C4-2B (cell line): ENCODE measurements around the gene DNAJC21.

Experiments used
- H3K27ac ChIP-seq: fragments of 450-650 bp; 2 replicates; pipeline ENCODE4 v1.5.1; 2017
- CTCF ChIP-seq: fragments of 450-650 bp; conservative IDR thresholded peaks from 2 replicates; pipeline ENCODE4 v1.5.1; 2017; ENCODE audit warnings: mild to moderate bottlenecking
- ZFX ChIP-seq: fragments of 450-650 bp; IDR thresholded peaks from 2 replicates; pipeline ENCODE4 v1.6.1; 2017

Gene DNAJC21

DNA sequence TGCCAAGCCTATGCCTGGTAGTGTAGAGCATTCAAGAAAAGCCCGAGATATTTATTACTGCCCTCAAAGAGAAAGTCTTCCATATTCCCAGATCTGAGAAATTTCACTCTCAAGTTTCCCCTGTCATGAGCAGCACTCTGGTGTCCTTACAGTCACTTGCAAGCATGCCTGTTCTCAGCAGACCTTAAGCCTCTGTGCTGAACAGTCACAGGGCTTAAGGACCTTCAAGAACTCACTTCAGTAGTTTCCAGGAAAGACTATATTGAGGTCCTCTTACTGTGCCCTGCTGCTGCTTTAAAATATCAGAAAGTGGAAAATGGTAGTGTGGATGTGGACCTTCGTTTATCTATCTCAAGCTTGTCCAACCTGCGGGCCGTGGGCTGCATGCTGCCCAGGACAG is 53.5 kb downstream of the DNAJC21 start:
- no peak overlapping the region for H3K27ac ChIP-seq
- TF ChIP-seq CTCF (no peak), ZFX (no peak)

DNA sequence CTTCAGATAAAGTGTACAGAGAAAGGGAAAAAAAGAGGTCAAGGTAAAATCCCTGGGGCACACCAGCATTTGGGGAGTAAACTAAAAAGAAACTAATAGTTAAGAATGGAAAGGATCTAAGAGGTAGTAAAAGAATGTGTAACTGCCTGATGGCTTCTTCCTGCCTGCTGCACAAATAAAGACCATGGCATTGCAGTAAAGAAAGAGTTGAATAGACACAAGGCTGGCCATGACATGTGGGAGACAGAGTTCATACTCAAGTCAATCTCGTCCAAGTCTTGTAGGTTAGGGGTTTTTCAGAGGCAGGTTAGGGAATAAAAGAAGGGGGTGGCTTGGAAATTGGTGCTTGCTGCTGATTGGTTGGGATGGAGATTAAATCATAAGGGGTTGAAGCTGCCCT is 57.6 kb downstream of the DNAJC21 start:
- no peak overlapping the region for H3K27ac ChIP-seq
- TF ChIP-seq ZFX (no peak), CTCF (no peak)

DNA sequence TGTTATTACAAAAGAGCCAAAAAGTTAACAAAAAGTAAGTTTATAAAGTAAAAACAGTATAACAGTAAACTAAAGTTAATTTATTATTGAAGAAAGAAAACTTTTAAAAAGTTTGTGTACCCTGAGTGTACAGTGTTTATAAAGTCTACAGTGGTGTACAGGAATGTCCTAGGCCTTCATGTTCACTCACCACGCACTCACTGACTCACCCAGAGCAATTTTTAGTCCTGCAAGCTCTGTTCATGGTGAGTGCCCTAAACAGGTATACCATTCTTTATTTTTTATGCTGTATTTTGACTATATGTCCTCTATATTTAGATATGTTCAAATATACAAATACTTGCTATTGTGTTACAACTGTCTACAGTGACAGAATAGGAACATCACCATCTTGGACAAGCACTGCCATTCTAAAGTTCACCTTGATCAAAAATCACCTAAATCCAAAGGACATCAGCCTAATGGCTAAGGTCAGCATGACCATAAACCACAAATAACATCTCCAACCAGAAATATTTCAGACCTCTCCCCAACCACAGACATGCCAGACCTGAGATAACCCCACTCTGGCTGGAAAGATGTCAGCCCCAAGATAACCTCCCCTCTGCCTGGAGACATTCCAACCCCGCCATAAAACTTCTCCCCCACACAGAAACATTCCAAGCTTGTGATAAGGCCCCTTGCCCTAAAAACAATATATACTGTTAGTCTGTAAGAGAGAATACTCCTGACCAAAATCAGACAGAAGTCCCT is 62.3 kb downstream of the DNAJC21 start:
- TF ChIP-seq ZFX (no peak), CTCF (no peak)
- H3K27ac ChIP-seq = no peak overlapping the region

GRCh38 chr5:34993951-34994350 is 64.6 kb downstream of the DNAJC21 start:
- no peak overlapping the region for H3K27ac ChIP-seq
- no peak for TF ChIP-seq CTCF
- TF ChIP-seq ZFX = no peak

GRCh38 chr5:34996261-34996660 is 66.9 kb downstream of the DNAJC21 start:
- no peak overlapping the region for H3K27ac ChIP-seq
- no peak for TF ChIP-seq CTCF
- no peak for TF ChIP-seq ZFX

DNA sequence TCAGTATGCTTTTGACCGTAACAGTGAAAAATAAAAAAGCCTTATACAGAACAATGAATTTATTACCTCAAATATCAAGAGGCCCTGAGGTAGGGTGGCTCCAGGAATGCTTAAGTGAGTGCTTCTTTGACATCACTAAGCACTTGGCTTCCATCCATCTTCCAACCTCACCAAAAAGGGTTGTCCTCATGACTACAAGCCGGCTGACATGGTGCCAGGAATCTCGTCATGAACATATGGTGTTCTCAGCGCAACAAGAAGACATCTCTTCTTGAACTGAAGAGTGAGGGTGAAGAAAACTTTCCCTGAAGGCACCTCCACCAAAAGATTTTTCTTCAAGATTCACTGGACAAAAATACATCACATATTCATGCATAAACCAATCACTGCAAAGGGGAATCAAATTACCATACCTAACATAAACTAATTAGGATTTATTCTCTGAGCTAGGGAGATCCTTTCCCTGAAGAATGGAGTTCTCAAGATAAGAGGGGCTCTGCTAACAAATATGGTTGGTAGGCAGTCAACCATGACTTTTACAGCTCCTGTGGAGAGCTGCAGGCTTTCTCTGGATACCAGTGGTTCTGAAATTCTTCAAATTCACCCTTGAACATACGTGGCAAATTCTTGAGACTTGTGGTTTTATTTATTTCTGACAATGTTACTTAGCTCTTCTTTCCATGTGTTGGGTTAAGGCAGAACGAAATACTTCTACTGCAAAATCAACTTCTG is 68.9 kb downstream of the DNAJC21 start:
- TF ChIP-seq CTCF (no peak), ZFX (no peak)
- no peak overlapping the region for H3K27ac ChIP-seq

- no peak for TF ChIP-seq ZFX
- TF ChIP-seq CTCF = no peak
- no peak overlapping the region for H3K27ac ChIP-seq
Measured at GRCh38 chr5:35001842-35002241, 72.5 kb downstream of the DNAJC21 start.
